Thyroid gland (tissue), 4 donors: Measurements from ENCODE around the gene EML3.

ENCODE experiments used
- CTCF ChIP-seq, 6 experiments: fragments of 200-600 bp in 3 of 6; fragments of 450-650 bp in 3 of 6; sonication (generic) in 3 of 6; IDR thresholded peaks; one replicate each; pipeline ENCODE4 v1.5.1; 2016 to 2019; ENCODE audit warnings: antibody characterized with exemption in 6 of 6, mild to moderate bottlenecking in 2 of 6, inconsistent platforms in 1 of 6, moderate library complexity in 1 of 6
- POLR2A ChIP-seq, 2 donors: fragments of 450-650 bp; IDR thresholded peaks; one replicate each; pipeline ENCODE4 v1.6.1; 2017; ENCODE audit warnings: antibody characterized with exemption in 2 of 2, mild to moderate bottlenecking in 2 of 2, moderate library complexity in 1 of 2

DNA sequence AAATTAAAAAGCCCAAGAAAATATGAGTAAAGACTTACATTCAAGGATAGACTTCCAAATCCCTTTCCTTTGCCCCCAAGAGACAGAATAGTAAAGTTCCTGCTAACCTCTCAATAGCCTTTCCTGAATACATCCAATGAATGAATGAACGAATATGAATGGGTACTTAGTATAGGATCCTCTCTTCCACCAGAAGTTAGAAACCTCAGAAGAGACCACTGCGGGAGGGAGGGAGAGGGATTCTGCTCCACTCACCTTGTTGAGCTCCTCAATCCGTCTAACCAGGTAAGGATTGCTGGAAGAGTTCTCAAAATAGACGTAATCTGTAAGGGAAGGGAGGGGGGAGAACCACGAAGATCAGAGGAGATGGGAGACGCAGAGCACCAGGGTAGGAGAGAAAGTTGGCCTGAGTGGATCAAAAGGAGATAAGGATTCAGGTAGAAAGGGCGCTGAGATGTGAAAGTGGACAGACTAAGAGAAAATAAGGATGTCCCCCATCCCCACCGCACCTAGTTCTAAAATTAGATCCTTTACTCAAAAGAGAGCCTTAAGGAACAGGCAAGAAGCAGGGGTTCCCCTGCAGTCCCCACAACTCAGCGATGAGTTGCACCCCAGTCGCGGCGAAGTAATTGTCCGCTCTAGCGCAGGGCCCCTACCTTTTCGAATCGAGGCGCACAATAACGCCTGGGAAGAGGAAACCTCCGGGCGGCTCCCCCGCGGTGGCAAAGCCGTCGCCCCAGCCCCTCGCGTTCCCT is 12.0 kb downstream of the EML3 start:
- TF ChIP-seq CTCF (IDR thresholded peaks at IDR 0.05) (no peak), POLR2A (IDR thresholded peaks at IDR 0.05) (no peak)
